ENCODE measurements around the gene PRC1. TPM values are rescaled to one million over a fixed set of nuclear protein-coding genes. Genes with fewer than 3 reads are reported as not detected.
A peak's percentile ranks its signal among the peaks of the same experiment; 100 is the strongest.

The PRC1 gene
- total RNA-seq, 2 experiments from 2014 or later: 89.2 to 90.3 TPM

DNA sequence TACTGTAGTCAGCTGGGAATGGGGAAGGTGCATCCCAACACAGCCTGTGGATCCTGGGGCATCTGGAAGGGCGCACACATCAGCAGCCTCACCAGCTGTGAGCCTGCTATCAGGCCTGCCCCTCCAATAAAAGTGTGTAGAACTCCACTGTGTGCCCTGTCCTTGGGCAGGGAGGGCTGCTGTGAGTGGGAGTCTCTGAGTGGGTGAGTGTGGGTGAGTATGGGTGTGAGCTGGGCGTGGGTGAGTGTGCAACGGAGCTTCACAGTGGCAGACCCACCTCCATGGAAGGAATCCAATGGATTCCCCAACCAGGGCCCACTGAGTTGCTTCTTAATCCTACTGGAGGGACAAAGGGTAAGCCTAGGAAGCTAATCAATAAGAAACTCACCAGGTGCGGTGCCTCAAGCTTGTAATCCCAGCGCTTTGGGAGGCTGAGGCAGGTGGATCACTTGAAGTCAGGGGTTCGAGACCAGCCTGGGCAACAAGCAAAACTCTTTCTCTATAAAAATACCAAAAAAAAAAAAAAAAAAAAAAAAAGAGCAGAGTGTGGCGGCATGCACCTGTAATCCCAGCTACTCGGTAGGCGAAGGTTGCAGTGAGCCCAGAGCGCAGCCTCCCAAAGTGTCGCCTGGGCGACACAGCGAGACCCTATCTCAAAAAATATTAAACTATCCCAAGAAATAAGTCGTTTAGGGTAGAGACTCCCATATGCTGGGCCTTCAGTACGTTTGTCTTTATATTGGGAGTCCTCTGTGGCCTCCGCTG is 40.2 kb downstream of the PRC1 start:
- no peaks in the 10 kb centered on the region for H3K27me3 Mint-ChIP-seq
- peaks cover 3% of the 10 kb centered on the region for H3K4me1 Mint-ChIP-seq
- H3K27ac Mint-ChIP-seq: peak overlapping the region; percentile 95
- peaks cover 28% of the 10 kb centered on the region for H3K36me3 Mint-ChIP-seq
- H3K4me3 Mint-ChIP-seq: peak overlapping the region; percentile 84
- no peak for DNase-seq
- H3K9me3 Mint-ChIP-seq: no peaks in the 10 kb centered on the region

GRCh38 chr15:90952901-90953677 is 41.2 kb downstream of the PRC1 start:
- peaks cover 3% of the 10 kb centered on the region for H3K4me1 Mint-ChIP-seq

GRCh38 chr15:90950676-90951075 is 43.7 kb downstream of the PRC1 start:
- no peaks in the 10 kb centered on the region for H3K4me1 Mint-ChIP-seq
- DNase-seq: no peak
- no peaks in the 10 kb centered on the region for H3K27me3 Mint-ChIP-seq
- no peak overlapping the region for H3K27ac Mint-ChIP-seq
- H3K36me3 Mint-ChIP-seq: peaks cover 19% of the 10 kb centered on the region
- no peaks in the 10 kb centered on the region for H3K9me3 Mint-ChIP-seq
- H3K4me3 Mint-ChIP-seq: no peak overlapping the region

More at GRCh38 chr15:90952901-90953677, 41.2 kb downstream of the PRC1 start:
- peaks cover 28% of the 10 kb centered on the region for H3K36me3 Mint-ChIP-seq
- H3K27ac Mint-ChIP-seq: no peak overlapping the region
- H3K4me3 Mint-ChIP-seq: no peak overlapping the region
- no peaks in the 10 kb centered on the region for H3K27me3 Mint-ChIP-seq
- no peaks in the 10 kb centered on the region for H3K9me3 Mint-ChIP-seq
- DNase-seq: no peak

DNA sequence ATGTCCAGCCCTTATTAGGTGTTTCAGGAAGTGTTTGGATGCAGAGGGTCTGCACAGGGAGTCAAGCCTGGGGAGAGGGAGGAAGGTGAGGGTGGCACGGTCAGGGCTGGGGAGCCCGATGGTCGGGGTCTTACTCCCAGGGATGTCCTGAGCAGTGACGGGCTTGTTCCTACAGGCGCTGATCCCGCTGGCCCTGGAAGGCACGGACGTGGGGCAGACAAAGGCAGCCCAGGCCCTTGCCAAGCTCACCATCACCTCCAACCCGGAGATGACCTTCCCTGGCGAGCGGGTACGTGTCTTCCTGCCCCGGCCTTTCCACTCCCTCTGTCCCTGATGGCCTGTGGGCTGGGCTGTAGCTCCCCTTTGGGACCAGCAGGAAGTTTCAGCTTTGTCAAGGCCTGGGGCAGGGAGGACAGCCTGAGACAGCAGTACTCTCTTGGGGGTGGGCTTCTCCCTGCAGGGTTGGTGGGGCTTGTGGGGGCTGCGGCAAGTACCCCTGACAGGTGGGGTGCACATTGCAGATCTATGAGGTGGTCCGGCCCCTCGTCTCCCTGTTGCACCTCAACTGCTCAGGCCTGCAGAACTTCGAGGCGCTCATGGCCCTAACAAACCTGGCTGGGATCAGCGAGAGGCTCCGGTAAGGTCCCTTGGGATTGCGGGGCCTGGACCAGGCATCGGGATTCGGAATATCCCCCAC is 44.2 kb downstream of the PRC1 start:
- peaks cover 19% of the 10 kb centered on the region for H3K36me3 Mint-ChIP-seq
- H3K4me1 Mint-ChIP-seq: no peaks in the 10 kb centered on the region
- no peaks in the 10 kb centered on the region for H3K27me3 Mint-ChIP-seq
- no peaks in the 10 kb centered on the region for H3K9me3 Mint-ChIP-seq
- DNase-seq: no peak
- no peak overlapping the region for H3K27ac Mint-ChIP-seq
- no peak overlapping the region for H3K4me3 Mint-ChIP-seq

- DNase-seq: no peak
- H3K4me3 Mint-ChIP-seq: no peak overlapping the region
- no peaks in the 10 kb centered on the region for H3K9me3 Mint-ChIP-seq
- H3K4me1 Mint-ChIP-seq: no peaks in the 10 kb centered on the region
- no peaks in the 10 kb centered on the region for H3K27me3 Mint-ChIP-seq
- no peak overlapping the region for H3K27ac Mint-ChIP-seq
- peaks cover 13% of the 10 kb centered on the region for H3K36me3 Mint-ChIP-seq
Measured at GRCh38 chr15:90948506-90948905, 45.8 kb downstream of the PRC1 start.

DNA sequence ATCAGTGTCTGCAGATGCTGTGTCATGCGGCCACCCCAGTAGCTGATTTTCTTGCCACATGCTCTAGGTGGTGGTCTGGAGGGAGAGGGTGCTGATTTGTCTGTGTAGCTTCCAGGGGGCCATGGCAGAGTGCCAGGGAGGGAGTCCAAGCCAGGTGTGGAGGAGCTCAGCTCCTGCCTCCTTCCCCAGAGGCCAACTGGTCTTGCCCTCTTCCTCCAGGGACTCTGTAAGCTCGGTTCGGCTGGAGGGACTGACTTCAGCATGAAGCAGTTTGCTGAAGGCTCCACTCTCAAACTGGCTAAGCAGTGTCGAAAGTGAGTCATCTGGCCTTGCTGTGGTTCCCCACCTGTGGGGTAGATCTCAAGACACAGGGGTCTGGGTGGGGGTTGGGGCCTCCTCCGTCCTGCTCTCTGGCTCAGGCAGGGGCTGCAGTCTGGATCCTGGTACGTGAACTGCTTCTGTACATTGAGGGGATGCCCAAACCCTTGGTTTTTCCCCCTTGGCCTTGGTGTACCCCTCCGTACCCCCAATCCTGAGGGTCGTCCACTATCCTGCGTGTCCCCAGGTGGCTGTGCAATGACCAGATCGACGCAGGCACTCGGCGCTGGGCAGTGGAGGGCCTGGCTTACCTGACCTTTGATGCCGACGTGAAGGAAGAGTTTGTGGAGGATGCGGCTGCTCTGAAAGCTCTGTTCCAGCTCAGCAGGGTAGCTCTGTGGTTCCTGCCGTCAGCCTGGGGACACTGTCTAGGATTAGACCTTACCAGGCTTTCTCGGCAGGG is 46.6 kb downstream of the PRC1 start:
- Mint-ChIP-seq H3K4me3 (no peak overlapping the region), H3K36me3 (peaks cover 10% of the 10 kb centered on the region), H3K9me3 (no peaks in the 10 kb centered on the region), H3K27ac (no peak overlapping the region), H3K27me3 (no peaks in the 10 kb centered on the region), H3K4me1 (no peaks in the 10 kb centered on the region)
- no peak for DNase-seq

DNA sequence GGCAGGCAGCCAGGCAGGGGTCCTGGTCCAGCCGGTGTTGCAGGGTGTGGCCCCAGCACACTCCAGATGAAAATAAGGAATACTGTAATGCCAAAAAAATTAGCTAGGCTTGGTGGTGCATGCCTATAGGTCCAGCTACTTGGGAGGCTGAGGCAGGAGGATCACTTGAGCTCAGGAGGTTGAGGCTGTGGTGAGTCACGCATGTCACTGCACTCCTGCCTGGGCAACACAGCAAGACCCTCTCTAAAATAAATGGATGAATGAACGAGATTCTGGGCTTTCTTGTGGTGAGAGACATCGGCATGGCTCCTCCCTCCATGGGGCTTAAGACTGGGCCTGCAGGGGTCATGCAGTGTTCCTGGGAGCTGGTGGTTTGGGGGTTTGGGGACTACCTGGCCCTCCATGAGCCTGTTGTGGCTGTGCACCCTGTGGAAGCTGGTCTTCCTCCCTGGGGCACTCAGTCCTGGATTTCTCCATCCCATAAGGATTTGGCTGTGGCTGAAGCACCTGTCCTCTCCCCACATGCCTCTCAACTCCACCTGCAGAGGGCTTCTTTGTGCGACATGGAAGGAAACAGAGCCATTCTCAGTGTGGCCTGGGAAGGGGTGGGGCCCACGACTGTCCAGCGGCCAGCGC is 47.3 kb downstream of the PRC1 start:
- H3K36me3 Mint-ChIP-seq: peaks cover 9% of the 10 kb centered on the region
- H3K9me3 Mint-ChIP-seq: no peaks in the 10 kb centered on the region
- no peaks in the 10 kb centered on the region for H3K27me3 Mint-ChIP-seq
- no peak for DNase-seq
- H3K4me1 Mint-ChIP-seq: no peaks in the 10 kb centered on the region
- H3K27ac Mint-ChIP-seq: no peak overlapping the region
- H3K4me3 Mint-ChIP-seq: no peak overlapping the region

DNA sequence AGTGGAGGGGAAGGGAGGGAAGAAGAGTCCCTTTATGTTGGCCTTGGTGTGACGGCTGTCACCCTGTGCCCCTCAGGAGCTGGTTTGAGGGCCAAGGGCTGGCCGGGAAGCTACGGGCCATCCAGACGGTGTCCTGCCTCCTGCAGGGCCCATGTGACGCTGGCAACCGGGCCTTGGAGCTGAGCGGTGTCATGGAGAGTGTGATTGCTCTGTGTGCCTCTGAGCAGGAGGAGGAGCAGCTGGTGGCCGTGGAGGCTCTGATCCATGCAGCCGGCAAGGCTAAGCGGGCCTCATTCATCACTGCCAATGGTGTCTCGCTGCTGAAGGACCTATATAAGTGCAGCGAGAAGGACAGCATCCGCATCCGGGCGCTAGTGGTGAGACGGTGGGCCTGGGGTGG is 47.8 kb downstream of the PRC1 start:
- H3K9me3 Mint-ChIP-seq: no peaks in the 10 kb centered on the region
- no peaks in the 10 kb centered on the region for H3K4me1 Mint-ChIP-seq
- peaks cover 6% of the 10 kb centered on the region for H3K36me3 Mint-ChIP-seq
- H3K4me3 Mint-ChIP-seq: no peak overlapping the region
- no peak overlapping the region for H3K27ac Mint-ChIP-seq
- H3K27me3 Mint-ChIP-seq: no peaks in the 10 kb centered on the region
- DNase-seq: no peak

DNA sequence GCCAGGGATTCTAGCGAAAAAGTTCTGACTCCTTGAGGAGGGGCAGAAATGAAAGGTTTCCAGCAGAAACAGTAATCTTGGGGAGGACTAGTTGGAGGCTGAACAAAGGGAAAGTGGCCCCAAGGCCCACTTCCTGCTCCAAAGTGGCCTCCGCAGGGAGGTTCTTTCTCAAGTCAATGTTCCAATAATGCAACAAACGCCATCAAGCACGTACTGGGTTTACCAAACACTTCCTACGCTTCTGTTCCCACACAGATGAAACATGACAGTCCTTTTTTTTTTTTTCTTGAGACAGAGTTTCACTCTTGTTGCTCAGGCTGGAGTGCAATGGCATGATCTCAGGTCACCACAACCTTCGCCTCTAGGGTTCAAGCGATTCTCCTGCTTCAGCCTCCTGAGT is 49.2 kb downstream of the PRC1 start:
- H3K36me3 Mint-ChIP-seq: peaks cover 10% of the 10 kb centered on the region
- no peaks in the 10 kb centered on the region for H3K9me3 Mint-ChIP-seq
- H3K27me3 Mint-ChIP-seq: no peaks in the 10 kb centered on the region
- no peaks in the 10 kb centered on the region for H3K4me1 Mint-ChIP-seq
- H3K27ac Mint-ChIP-seq: no peak overlapping the region
- no peak for DNase-seq
- H3K4me3 Mint-ChIP-seq: no peak overlapping the region

DNA sequence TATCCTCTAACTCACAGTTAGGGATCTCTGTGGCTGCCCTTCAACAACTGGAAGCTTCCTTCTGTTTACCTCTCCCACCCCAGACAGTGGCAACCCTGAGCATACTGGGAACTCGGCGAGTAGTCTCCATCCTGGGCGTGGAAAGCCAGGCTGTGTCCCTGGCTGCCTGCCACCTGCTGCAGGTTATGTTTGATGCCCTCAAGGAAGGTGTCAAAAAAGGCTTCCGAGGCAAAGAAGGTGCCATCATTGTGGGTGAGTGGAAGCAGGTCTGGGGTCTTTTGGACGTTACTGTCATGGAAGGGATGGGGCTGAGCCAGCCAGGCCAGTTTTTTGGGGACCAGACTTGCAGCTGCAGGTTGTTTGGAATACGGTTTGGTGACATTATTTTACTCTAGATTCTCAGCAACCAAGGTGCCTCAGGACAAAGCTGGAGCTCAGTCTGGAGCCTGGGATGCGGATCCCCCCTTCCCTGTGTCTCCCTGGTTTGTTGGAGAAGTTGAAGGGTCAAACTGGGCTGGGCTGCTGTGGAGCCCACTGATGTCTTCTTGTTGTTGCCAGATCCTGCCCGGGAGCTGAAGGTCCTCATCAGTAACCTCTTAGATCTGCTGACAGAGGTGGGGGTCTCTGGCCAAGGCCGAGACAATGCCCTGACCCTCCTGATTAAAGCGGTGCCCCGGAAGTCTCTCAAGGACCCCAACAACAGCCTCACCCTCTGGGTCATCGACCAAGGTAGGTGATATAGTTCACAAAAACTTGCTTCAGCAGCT is 51.8 kb downstream of the PRC1 start:
- no peaks in the 10 kb centered on the region for H3K27me3 Mint-ChIP-seq
- no peak overlapping the region for H3K4me3 Mint-ChIP-seq
- peaks cover 9% of the 10 kb centered on the region for H3K36me3 Mint-ChIP-seq
- no peaks in the 10 kb centered on the region for H3K9me3 Mint-ChIP-seq
- no peak for DNase-seq
- no peak overlapping the region for H3K27ac Mint-ChIP-seq
- H3K4me1 Mint-ChIP-seq: no peaks in the 10 kb centered on the region

DNA sequence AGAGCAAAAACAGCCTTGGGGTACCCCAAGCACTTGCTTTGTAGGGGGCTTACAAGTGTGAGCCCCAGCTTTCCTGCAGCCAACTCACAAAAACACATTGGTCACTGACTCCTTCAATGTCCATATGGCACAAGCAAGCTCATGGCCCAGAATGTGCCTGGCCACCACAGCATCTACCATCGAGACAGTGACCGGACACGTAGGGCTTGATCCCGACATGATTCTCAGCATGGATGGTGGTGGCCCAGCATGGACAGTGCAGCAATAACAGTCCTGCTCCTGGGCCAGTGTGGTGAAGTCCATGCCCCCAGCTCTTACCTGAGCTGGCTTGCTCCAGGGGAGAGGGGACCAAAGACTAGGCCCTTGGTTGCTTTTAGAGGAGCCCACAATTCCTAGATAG is 53.3 kb downstream of the PRC1 start:
- no peak overlapping the region for H3K4me3 Mint-ChIP-seq
- no peak overlapping the region for H3K27ac Mint-ChIP-seq
- H3K27me3 Mint-ChIP-seq: no peaks in the 10 kb centered on the region
- no peak for DNase-seq
- H3K36me3 Mint-ChIP-seq: peaks cover 14% of the 10 kb centered on the region
- H3K4me1 Mint-ChIP-seq: peaks cover 9% of the 10 kb centered on the region
- no peaks in the 10 kb centered on the region for H3K9me3 Mint-ChIP-seq

DNA sequence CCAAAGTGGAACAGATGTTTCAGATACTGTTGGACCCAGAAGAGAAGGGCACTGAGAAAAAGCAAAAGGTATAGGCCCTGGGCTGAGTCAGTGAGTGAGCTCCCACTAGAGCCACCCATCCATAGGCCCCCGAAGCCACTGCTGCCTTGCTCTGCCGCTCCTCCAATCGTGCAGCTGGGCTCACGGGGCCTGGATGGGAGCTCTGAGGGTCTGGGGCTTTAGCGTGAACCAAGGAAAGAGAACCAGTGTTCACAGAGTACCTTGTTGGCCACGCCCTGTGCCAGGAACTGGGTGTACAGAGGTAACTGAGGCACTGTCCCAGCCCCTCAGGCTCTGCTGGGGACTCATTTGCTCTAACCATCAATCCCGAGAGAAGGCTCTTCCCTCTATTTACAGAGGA is 54.6 kb downstream of the PRC1 start:
- no peak for DNase-seq
- Mint-ChIP-seq H3K36me3 (peaks cover 16% of the 10 kb centered on the region), H3K27me3 (no peaks in the 10 kb centered on the region), H3K4me3 (no peak overlapping the region), H3K4me1 (peaks cover 13% of the 10 kb centered on the region), H3K27ac (no peak overlapping the region), H3K9me3 (no peaks in the 10 kb centered on the region)

DNA sequence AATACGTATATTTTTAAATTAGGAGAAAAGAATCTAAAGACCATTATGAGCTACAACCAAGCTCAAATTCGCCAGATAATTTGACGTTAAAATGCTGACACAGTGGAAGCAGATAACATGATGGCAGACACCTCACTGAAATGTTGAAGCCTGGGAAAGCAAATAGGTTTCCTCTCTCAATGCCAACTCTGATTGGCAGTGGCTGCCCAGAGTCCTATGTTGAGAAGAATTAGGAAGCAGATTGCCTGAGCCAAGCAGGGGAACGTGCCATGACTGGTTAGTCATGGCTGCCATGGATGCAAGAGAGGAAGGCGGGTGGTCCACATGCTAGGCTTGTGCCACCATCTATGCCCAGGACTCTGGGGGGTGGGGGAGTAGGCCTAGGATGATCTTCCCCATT is 56.1 kb downstream of the PRC1 start:
- Mint-ChIP-seq H3K9me3 (no peaks in the 10 kb centered on the region), H3K4me1 (peaks cover 22% of the 10 kb centered on the region), H3K27ac (no peak overlapping the region), H3K27me3 (no peaks in the 10 kb centered on the region), H3K4me3 (no peak overlapping the region), H3K36me3 (peaks cover 16% of the 10 kb centered on the region)
- no peak for DNase-seq

DNA sequence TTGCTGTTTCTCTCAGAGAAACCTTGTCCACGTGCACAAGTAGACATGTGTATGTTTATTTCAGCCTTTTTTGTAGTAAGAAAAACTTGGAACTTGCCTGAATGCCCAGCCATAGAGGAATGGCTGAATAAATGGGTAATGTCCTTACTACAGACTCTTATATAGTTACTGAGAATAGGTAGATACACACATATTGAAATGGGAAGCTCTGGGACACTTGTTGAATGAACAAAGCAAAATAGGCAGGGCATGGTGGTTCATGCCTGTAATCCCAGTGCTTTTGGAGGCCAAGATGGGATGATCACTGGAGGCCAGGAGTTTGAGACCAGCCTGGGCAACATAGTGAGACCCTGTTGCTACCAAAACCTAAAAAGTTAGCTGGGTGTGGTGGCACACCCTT is 57.5 kb downstream of the PRC1 start:
- H3K27ac Mint-ChIP-seq: no peak overlapping the region
- DNase-seq: no peak
- peaks cover 16% of the 10 kb centered on the region for H3K36me3 Mint-ChIP-seq
- no peaks in the 10 kb centered on the region for H3K27me3 Mint-ChIP-seq
- peak overlapping the region; percentile 86 for H3K4me3 Mint-ChIP-seq
- H3K4me1 Mint-ChIP-seq: peaks cover 26% of the 10 kb centered on the region
- H3K9me3 Mint-ChIP-seq: no peaks in the 10 kb centered on the region
